HepG2 (cell line): ENCODE measurements around the gene ZIC2. TPM values are rescaled to one million over a fixed set of nuclear protein-coding genes. Genes with fewer than 3 reads are reported as not detected.

Experiments used
- ARID5B ChIP-seq: IDR thresholded peaks from 2 replicates; pipeline ENCODE4 v1.4.0; 2020; ENCODE audit warnings: mild to moderate bottlenecking, missing genetic modification reagents
- DDIT3 ChIP-seq: sonication (generic); formaldehyde crosslinking; IDR thresholded peaks from 2 replicates; pipeline ENCODE4 v1.4.0; 2020; ENCODE audit warnings: mild to moderate bottlenecking, missing genetic modification reagents
- E2F2 ChIP-seq: sonication (generic); formaldehyde crosslinking; IDR thresholded peaks from 2 replicates; pipeline ENCODE4 v1.4.0; 2020; ENCODE audit warnings: missing genetic modification reagents, borderline replicate concordance
- ELK4 ChIP-seq: sonication (generic); formaldehyde crosslinking; IDR thresholded peaks from 2 replicates; pipeline ENCODE4 v1.9.0; 2021; ENCODE audit warnings: missing genetic modification reagents, borderline replicate concordance
- FLYWCH1 ChIP-seq: sonication (generic); formaldehyde crosslinking; IDR thresholded peaks from 2 replicates; pipeline ENCODE4 v1.8.1; 2023; ENCODE audit warnings: mild to moderate bottlenecking, missing genetic modification reagents
- FOXK1 ChIP-seq: sonication (generic); formaldehyde crosslinking; IDR thresholded peaks from 2 replicates; pipeline ENCODE4 v1.4.0; 2020; ENCODE audit warnings: low read depth, missing genetic modification reagents, borderline replicate concordance
- HOXA5 ChIP-seq: sonication (generic); formaldehyde crosslinking; IDR thresholded peaks from 2 replicates; pipeline ENCODE4 v1.4.0; 2020; ENCODE audit warnings: missing genetic modification reagents
- MTA1 ChIP-seq: sonication (generic); formaldehyde crosslinking; IDR thresholded peaks from 2 replicates; pipeline ENCODE4 v1.4.0; 2020; ENCODE audit warnings: missing genetic modification reagents, mild to moderate bottlenecking, borderline replicate concordance
- NRL ChIP-seq: sonication (generic); formaldehyde crosslinking; IDR thresholded peaks from 2 replicates; pipeline ENCODE4 v1.5.0; 2020; ENCODE audit warnings: missing genetic modification reagents, mild to moderate bottlenecking, moderate library complexity, borderline replicate concordance
- REL ChIP-seq: sonication (generic); formaldehyde crosslinking; conservative IDR thresholded peaks from 2 replicates; pipeline ENCODE4 v1.8.0; 2022; ENCODE audit warnings: mild to moderate bottlenecking, missing genetic modification reagents, moderate library complexity
- SAP130 ChIP-seq: IDR thresholded peaks from 2 replicates; pipeline ENCODE4 v1.6.1; 2016; ENCODE audit warnings: low read depth
- SNAPC5 ChIP-seq: sonication (generic); formaldehyde crosslinking; IDR thresholded peaks from 2 replicates; pipeline ENCODE4 v1.8.1; 2023; ENCODE audit warnings: mild to moderate bottlenecking, missing genetic modification reagents, borderline replicate concordance
- U2AF1 ChIP-seq: fragments of 200-400 bp; formaldehyde crosslinking; optimal IDR thresholded peaks from 2 replicates; pipeline ENCODE3; 2017; ENCODE audit warnings: mild to moderate bottlenecking, low read depth, low read length
- ZFP37 ChIP-seq: sonication (generic); formaldehyde crosslinking; IDR thresholded peaks from 2 replicates; pipeline ENCODE4 v1.4.0; 2020; ENCODE audit warnings: missing genetic modification reagents, borderline replicate concordance
- ZHX1 ChIP-seq: sonication (generic); formaldehyde crosslinking; IDR thresholded peaks from 2 replicates; pipeline ENCODE4 v1.8.1; 2022; ENCODE audit warnings: low read depth, mild to moderate bottlenecking, missing genetic modification reagents
- ZNF17 ChIP-seq: sonication (generic); formaldehyde crosslinking; IDR thresholded peaks from 2 replicates; pipeline ENCODE4 v1.5.0; 2020; ENCODE audit warnings: mild to moderate bottlenecking, missing genetic modification reagents
- ZNF234 ChIP-seq: sonication (generic); formaldehyde crosslinking; conservative IDR thresholded peaks from 2 replicates; pipeline ENCODE4 v1.5.1; 2020; ENCODE audit warnings: mild to moderate bottlenecking, missing genetic modification reagents
- ZNF460 ChIP-seq: sonication (generic); formaldehyde crosslinking; IDR thresholded peaks from 2 replicates; pipeline ENCODE4 v1.5.1; 2020; ENCODE audit warnings: missing genetic modification reagents, mild to moderate bottlenecking, borderline replicate concordance
- polyA plus RNA-seq, 8 experiments: library from polyadenylated mRNA; depleted of rRNA in 3 of 8; stranded (reverse) in 7 of 8; unstranded in 1 of 8; fragments of >200 nt; fragmentation: Illumina TruSeq in 4 of 8; extraction: Trizol in 4 of 8; gene quantifications; 2 replicates each; pipeline versions ENCODE4 v1.2.1 to v1.2.3, GENCODE V29; 2011 to 2016; ENCODE audit warnings: low read depth in 4 of 8, missing spikeins in 1 of 8, mixed read lengths in 1 of 8; ENCODE audit not compliant: insufficient read depth in 1 of 8
- total RNA-seq, 5 experiments: library from RNA; depleted of rRNA; stranded (reverse); fragments of >200 nt; fragmentation: Illumina TruSeq; extraction: Trizol; gene quantifications; 2 replicates each; pipeline ENCODE4 v1.2.3, GENCODE V29; 2016; ENCODE audit warnings: low read depth in 1 of 5

The ZIC2 gene
- total and polyA plus RNA-seq, 2 of the 13 experiments (the other 11 are each of a cell fraction or from before 2014, with no cell fraction given): 0.13 TPM; not detected in 1

GRCh38 chr13:99955747-99956472 lies 25.7 kb upstream of the ZIC2 start (continued):
- no peak for TF ChIP-seq ZHX1 (CRISPR knock-in tag)
- no peak for TF ChIP-seq ELK4 (CRISPR knock-in tag)
- no peak for TF ChIP-seq FLYWCH1 (CRISPR knock-in tag)
- TF ChIP-seq ZFP37: no peak
- TF ChIP-seq ARID5B (CRISPR knock-in tag): no peak
- no peak for TF ChIP-seq FOXK1
- no peak for TF ChIP-seq MTA1 (CRISPR knock-in tag)
- no peak for TF ChIP-seq ZNF234 (CRISPR knock-in tag)
- no peak for TF ChIP-seq DDIT3 (CRISPR knock-in tag)
- peak; percentile 38 for TF ChIP-seq U2AF1
- no peak for TF ChIP-seq HOXA5 (CRISPR knock-in tag)
- 0 out of 2 replicates have a peak, but pooled peaks have one; percentile 57 for TF ChIP-seq REL (CRISPR knock-in tag)
- TF ChIP-seq ZNF460 (CRISPR knock-in tag): no peak
- TF ChIP-seq SNAPC5: no peak
- 0 out of 2 replicates have a peak, but pooled peaks have one; percentile 5 for TF ChIP-seq NRL
- TF ChIP-seq SAP130: no peak
- TF ChIP-seq ZNF17: no peak
- TF ChIP-seq E2F2 (CRISPR knock-in tag): no peak
